NCI-H2107 (cell line): ENCODE results near the gene WDR62.
"Not testable (repeated sequence)": the region's sequence is repeated elsewhere in the genome, so short reads cannot be mapped to it uniquely, and the experiment has no call there.

Experiments used
- DNase-seq: peaks from one replicate; lab custom pipeline; 2025; lab: John Stamatoyannopoulos, UW

The WDR62 gene

DNA sequence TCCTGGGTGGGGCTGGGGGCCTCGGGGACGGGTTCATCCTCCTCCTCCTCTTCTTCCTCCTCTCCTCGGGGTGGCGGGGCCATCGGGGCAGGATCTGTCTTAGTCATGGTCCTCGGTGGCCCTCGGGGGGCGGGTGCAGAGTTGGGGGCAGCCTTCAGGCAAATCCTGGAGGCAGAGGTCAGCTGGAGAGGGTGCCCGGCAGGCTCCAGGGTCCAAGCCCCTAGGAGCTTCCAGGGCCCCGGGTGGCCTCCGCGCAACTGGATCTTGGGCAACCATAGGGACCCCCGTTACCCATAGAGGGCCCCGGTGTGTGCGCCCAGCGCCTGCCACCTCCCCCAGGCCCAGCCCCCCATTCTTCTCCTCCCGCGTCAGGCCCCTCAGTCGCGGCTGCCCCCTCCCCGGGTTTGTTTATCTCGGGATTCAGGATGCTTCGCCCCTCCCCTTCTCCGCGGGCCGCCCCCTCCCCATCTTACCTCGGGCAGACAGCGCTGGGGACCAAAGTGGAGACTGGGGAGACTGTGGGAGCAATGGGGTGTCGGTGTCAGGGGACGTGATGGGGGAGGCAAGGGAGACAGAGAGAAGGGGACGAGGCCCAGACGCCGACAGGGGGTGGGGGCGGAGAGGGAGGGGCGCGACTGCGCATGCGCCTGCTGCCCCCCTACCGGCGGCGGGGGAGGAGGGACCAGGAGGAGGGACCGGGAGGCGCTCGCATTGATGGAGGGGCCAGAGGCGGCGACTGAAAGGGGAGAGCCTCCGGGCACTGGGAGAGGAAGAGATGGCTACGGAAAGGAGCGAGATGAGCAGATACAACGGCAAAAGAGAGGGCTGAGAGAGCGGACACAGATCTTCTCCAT, 22.2 kb upstream of the WDR62 start, which contains the start of gene CLIP3:
Gene CLIP3 (minus strand): TSS at position 623 of the 854 bp plus-strand sequence. CDS start 516 bp downstream, at position 107.
- peak; percentile 52 for DNase-seq

DNA sequence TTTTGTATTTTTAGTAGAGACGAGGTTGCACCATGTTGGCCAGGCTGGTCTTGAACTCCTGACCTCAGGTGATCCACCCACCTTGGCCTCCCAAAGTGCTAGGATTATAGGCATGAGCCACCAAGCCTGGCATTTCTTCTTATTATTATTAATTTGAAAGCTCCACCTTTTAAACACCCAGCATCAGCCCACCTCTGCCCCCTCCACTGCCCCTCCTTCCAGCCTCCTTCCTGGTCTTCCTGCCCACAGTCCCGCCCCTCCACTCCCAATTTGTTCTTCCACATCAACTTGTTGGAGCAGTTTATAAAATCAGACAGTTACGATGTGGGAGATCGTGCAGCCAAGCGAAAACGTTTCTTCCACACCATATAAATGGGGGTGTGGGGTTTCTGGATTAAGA, 14.2 kb upstream of the WDR62 start:
- no peak for DNase-seq

DNA sequence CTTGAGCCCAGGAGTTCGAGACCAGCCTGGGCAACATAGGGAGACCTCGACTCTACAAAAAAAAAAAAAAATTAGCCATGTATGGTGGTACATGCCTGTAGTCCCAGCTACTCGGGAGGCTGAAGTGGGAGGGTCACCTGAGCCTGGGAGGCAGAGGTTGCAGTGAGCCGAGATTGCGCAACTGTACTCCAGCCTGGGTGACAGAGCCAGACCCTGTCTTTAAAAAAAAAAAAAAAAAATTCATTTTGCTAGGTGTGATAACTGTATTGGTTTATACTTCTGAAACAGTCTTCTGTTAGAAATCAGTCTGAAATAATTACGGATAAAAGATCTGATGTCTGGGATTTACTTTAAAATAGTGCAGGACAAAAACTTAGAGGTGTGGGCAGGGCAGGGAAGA, 13.6 kb upstream of the WDR62 start:
- DNase-seq, result not testable (repeated sequence)

DNA sequence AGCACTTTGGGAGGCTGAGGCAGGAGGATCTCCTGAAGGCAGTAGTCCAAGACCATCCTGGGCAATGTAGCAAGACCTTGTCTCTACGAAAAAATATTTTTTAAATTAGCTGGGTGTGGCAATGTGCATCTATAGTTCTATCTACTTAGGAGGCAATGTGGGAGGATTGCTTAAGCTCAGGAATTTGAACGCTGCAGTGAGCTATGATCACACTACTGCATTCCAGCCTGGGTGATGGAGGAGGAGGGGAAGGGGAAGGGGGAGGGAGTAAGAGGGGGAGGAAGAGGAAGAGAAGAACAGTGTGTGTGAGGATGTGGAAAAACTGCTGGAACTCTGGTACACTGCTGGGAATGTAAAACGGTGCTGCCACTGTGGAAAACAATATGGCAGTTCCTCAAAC, 12.9 kb upstream of the WDR62 start:
- DNase-seq, result no peak

DNA sequence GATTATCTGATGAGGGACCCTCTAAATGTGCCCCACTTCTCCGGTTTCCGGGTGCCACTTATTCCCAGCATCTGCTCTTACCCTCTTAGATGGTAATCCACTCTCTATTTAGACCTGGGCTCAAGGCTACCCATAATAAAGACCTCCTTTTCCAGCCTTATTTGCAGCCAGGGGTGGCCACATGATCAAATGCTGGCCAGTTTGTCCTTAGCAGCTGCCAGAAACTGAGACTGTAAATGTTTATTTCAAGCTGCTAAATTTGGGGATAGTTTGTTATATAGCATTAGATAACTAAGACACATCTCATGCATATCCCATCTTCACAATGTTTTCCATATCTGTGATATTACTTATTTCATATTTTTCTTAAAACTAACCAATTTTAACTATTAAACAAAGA, 10.7 kb upstream of the WDR62 start:
- DNase-seq, result no peak

DNA sequence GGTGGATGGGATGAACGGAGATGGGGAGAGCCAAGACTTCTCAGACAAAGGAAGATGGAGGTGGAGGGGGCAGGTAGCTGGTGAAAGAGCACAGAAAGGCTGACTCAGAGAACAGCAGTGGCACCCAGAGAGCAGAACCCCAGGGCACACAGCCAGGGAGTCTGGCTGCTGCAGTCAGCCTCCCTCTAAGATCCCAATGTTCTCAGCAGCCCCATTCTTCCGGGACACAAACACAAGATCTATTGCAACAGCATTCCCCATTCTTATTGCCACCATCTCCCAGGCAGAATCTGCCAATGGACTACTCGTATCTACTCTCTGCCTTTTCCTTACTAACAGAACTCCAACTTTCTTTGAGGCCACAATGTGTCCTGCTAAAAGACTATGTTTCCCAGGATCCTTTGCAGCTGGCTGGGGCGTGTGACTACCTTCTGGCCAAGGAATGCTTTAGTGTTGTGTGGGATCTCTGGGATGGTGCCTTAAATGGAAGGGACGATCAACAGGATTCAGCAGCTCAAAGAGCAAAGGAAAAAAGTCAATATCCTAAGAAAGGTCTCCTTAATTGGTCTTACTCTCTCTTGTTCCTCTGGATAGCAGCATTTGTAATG, 8.2 kb upstream of the WDR62 start:
- no peak for DNase-seq

DNA sequence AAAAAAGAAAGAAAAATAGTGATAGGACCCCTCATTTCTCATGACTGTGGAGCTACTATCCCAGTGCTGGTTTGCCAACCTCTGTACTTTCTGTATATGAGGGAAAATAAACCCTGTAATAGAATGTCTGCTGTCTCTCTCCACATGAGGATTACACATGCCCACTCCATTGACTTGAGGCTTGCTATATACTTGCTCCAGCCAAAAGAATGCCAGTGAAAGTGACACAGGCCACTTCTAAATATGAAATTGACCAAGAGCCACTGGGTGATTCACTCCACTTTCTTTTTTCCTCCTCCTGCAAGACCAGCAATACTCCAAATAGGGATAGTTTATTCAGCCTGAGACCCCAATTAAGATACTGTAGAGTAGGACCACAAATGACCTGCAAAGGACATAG, 6.9 kb upstream of the WDR62 start:
- no peak for DNase-seq

DNA sequence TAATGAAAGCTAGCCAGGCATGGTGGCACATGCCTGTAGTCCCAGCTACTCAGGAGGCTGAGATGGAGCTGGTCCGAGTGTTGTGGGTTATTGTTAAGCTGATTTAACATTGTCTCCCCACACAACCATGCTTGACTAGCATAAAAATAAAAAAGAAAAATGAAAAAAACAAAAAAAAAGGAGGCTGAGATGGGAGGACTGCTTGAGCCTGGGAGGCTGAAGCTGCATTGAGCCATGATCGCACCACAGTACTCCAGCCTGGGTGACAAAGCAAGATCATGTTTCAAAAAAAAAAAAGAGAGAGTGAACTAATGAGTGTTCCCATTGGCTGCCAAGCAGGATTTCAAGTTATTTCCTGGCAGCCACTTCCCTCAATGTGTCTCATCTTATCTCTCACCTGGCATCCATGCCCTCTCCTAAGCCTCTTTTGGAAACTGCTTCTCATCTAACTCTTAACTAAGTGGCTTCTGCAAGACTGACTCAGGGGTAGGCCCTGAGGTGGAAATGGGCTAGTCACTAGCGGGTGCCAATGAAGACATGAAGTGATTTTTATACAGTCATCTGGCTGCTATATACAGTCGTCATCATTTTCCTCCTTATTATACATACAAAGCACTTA, 5.5 kb upstream of the WDR62 start:
- DNase-seq, result no peak

DNA sequence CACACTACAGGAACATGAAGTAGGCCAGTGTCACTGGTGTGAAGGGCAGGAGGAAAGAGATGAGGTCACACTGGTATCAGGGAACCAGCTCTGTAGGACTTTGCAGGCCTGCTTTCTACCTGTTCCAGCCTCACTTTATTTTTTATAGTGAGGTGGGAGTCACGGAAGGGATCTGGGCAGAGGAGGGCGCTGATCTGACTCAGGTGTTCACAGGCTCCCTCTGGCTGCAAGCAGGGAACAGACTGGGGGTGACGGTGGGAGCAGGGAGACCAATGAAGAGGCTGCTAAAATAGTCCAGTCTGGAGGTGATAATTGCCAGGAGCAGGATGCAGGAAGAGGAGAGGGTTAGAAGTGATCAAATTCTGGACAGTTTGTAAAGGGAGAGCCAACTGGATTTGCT, 3.5 kb upstream of the WDR62 start:
- DNase-seq, result no peak

DNA sequence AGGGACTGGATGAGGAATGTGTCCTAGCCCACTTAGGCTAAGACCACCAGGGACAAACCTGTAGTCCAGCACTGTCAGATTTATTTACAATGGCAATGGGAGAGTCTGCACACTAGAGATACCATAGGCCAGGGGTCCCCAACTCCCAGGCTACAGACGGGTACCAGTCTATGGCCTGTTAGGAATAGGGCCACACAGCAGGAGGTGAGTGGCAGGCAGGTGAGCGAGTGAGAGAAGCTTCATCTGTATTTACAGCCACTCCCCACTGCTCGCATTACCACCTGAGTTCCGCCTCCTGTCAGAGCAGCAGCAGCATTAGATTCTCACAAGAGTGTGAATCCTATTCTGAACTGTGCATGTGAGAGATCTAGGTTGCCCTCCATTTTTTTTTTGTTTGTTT, 3.1 kb upstream of the WDR62 start:
- no peak for DNase-seq

DNA sequence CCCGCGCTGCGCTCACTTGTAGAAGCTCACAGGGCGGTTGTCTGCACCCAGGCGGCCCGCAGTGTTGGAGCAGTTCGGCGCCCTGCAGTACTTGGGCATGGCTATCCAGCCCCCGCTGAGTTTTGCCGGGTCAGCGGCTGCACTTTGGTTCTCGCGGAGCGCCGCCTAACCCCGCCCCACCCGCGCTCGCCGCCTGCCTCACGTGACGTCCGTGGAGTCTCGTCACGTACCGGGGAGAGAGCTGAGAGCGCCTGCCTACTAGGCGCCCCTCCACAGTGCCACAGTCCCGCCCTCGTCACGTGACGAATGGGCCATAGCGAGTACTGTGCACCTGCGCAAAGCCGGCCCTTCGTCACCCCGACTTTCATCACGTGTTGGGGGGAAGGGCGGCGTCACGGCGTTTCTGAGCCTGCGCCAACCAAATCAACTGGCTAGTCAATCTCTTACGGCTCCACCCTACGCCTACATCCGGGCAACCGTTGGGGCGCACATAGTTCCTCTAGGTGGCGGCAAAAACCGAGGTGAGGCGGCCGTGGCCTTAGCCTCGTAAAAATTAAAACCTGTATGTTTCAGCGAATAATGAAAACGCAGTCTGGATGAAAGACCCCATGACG, 471 bp upstream of the WDR62 start, which contains the start of gene THAP8:
Gene THAP8 (minus strand): TSS at position 167 of the 614 bp plus-strand sequence. CDS start 68 bp downstream, at position 99.
- DNase-seq, result peak; percentile 96

DNA sequence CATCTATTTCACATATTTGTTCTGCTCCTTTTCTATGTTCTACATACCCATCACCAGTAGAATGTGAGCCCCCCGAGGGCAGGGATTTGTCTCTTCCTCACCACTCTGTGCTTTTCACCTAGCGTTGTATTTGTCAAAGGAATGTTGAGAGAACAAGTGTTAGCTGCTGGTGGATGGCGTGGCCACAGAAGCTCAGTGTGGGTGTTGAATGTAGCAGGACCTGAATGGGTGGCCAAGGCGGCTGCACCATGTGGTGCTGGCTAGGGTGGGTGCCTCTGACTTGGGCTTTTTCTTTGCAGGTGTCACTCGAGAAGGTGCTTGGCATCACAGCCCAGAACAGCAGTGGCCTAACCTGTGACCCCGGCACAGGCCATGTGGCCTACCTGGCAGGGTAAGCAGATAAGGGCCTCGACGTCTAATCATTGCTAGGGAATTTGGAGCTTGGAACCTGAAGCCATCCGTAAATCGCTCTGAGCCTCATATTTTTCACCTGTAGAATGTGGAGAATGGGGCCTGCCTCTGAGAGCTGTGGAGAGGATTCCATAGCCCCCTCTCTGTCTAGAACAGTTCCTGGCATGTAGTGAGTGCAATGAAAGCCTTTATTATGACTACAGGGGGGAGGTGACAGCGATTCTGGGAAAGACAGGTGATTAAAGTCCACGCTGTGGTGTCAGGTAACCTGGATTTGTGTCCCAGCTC, 3.9 kb downstream of the WDR62 start:
- DNase-seq, result no peak

DNA sequence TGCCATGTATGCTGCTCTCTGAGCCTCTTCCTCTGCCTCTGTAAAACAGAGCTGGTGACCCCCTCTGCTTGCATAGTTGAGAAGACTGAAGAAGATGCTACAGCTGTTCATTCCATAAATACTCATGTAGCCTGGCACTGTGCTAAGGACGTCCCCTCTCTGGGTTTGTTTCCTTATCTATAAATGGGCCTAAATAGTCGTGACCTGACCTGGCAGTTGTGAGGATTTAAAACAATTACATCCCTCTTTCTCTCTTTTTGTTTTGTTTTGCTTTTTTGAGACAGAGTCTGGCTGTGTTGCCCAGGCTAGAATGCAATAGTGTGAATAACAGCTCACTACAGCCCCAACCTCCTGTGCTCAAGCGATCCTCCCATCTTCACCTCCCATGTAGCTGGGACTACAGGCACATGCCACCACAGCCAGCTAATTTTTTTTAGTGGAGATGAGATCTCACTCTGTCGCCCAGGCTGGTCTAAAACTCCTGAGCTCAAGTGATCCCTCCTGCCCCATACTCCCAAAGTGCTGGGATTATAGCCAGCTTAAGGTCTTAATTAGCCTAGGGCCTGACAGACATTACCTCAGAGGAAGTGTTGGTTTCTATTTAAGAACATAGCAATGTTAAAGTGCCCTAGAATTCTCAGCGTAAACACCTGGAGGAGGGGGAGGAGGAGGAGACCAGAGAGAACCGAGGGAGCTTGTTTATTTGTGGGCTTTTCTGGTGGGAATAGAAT, 4.6 kb downstream of the WDR62 start:
- DNase-seq, result no peak

DNA sequence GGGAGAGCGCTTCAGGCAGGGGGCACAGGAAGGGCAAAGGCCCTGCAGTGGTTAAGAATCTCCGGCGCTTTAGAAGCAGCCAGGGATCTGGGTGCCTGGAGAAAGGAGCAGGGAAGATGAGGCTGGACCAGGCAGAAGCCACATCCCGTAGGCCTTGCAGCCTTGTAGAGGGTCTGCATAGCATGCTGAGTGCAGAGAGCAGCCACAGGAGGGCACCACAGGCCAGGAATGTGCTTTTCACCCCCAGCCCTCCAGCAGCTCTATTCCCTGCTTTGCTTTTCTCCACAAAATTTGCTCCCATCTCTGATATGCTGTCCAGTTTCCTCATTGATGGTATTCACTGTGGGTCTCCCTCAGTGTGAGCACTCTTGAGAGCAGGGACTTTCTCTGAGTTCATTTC, 5.7 kb downstream of the WDR62 start:
- DNase-seq, result no peak

DNA sequence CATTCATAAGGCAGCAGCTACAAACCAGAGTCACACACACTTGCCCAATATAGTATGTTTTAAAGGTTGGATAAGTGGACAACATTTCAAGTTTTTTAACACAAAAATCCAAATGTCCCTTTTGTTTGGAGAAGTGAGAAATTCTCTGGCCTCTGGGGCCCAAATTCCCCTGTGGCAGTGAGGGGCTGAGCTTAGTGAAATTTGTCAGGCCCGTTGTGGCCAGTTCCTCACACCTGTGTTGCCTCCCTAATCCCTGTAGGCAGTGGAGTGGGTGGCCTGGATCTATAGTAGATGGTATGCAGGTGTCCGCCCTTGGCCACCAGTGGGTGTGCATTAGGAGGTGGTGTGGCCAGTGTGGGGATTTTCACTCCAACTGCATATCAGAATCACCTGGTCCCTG, 6.7 kb downstream of the WDR62 start:
- DNase-seq, result no peak

DNA sequence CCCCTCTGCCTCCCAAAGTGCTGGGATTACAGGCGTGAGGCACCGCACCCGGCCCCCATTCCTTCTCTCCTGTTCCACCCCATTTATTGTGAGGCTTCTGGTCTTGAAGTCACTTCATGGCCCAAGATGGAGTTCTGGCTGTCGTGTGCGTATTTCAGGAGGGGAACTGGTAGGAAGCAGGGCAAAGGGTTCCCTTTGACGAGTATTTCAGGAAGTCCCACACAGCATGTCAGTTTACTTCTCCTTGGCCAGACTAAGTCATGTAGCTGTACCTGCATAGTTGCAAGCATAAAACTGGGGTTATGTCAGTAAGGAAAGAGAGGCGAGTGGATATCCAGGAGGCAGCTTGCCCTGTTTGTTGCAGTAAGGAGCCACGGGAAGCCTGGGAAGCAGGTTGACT, 10.1 kb downstream of the WDR62 start:
- no peak for DNase-seq

DNA sequence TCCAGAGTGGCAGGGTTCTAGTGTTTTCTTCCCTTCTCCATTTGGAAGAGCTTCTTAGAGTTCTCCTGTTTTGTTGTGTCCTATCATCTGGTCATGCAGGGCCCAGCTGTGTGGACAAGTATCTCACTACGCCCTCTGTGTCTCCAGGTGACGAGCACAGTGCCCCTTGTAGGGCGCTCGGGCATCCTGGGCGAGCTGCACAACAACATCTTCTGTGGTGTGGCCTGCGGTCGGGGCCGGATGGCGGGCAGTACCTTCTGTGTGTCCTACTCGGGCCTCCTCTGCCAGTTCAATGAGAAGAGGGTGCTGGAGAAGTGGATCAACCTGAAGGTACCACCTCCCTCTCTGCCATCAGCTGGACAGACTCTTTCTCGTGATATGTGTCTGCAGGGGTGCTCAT, 13.0 kb downstream of the WDR62 start:
- DNase-seq, result no peak

DNA sequence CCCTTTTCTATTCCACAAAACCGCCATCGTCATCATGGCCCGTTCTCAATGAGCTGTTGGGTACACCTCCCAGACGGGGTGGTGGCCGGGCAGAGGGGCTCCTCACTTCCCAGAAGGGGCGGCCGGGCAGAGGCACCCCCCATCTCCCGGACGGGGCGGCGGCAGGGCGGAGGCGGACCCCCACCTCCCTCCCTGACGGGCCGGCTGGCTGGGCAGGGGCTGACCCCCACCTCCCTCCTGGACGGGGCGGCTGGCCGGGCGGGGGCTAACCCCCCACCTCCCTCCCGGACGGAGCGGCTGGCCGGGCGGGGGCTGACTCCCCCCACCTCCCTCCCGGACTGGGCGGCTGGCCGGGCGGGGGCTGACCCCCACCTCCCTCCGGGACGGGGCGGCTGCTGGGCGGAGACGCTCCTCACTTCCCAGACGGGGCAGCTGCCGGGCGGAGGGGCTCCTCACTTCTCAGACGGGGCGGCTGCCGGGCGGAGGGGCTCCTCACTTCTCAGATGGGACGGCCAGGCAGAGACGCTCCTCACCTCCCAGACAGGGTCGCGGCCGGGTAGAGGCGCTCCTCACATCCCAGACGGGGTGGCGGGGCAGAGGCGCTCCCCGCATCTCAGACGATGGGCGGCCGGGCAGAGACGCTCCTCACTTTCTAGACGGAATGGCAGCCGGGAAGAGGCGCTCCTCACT, 14.3 kb downstream of the WDR62 start:
- DNase-seq, result not testable (repeated sequence)

DNA sequence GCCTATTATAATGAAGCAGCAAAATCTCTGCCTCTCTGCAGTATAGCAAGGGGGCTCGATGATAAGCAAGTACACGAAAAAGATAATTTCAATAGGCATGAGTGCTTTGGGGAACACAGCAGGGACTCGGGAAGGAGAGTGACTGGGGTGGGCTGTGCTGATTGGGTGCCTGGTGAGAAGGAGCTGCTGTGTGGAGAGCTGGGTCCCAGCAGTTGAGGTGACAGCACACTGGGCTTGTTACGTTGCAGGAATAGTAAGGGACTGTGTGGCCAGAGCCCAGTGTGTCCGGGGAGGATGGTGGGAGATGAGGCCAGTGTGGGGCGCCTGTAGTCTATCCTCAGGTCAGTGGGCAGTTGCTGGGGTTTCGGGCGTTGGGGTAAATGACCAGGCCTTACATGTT, 17.4 kb downstream of the WDR62 start:
- no peak for DNase-seq

DNA sequence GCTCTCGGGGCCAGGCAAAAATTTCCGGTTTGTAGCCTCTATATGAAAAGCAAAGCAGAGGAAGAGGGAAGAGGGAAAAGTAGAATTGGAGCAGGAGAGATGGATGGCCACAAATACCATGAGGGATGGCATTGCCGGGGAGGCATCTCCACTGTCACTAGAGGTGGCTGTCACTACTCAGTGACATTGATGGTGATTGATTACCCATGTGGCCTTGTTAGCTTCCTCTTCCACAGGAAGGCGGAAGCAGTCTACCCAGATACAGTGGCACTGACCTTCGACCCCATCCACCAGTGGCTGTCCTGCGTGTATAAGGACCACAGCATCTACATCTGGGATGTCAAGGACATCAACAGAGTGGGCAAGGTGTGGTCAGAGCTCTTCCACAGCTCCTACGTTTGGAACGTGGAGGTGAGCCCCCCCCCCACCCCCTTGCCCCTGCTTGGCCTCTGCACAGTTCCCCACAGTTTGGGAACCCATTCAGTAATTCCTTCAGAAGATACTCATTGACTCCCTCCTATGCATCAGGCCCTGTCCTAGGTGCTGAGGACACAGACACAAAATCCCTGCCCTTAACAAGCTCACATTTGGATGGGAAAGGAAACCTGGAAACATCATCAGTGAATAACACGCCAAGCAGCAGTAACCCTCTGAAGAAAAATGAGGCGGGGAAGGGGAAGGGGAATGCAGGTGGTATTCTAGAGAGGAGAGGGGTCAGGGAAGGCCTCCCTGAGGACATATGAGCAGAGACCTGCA, 18.6 kb downstream of the WDR62 start:
- no peak for DNase-seq
